Thyroid gland (tissue), 4 donors: ENCODE results near the gene BMS1.

Source experiments
- POLR2A ChIP-seq, 2 donors: fragments of 450-650 bp; IDR thresholded peaks; one replicate each; pipeline ENCODE4 v1.6.1; 2017; ENCODE audit warnings: antibody characterized with exemption in 2 of 2, mild to moderate bottlenecking in 2 of 2, moderate library complexity in 1 of 2
- TF ChIP-seq, protein P1 (sequence below), 6 experiments: fragments of 200-600 bp in 3 of 6; fragments of 450-650 bp in 3 of 6; sonication (generic) in 3 of 6; IDR thresholded peaks; one replicate each; pipeline ENCODE4 v1.5.1; 2016 to 2019; ENCODE audit warnings: antibody characterized with exemption in 6 of 6, mild to moderate bottlenecking in 2 of 6, inconsistent platforms in 1 of 6, moderate library complexity in 1 of 6

DNA sequence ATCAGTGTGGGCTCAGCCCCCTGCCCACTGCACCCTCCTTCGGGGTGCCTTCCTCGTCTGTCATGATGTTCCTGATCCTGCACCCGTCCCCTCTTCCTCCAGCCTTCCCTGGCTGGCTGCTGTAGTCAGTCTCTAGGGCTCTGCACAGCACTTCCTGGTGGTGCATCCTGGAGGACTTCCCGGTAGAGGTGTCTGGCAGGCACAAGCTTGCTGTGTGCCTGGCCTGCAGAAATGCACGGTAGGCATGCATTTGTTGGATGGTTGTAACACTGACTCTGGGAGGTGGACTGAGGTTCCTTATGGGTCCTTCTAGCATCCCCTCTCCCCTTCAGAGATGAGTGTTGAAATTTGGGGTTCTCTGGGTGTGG is 92.8 kb downstream of the BMS1 start:
- no peak for TF ChIP-seq POLR2A (IDR thresholded peaks at IDR 0.05)
- TF ChIP-seq, protein P1, sequence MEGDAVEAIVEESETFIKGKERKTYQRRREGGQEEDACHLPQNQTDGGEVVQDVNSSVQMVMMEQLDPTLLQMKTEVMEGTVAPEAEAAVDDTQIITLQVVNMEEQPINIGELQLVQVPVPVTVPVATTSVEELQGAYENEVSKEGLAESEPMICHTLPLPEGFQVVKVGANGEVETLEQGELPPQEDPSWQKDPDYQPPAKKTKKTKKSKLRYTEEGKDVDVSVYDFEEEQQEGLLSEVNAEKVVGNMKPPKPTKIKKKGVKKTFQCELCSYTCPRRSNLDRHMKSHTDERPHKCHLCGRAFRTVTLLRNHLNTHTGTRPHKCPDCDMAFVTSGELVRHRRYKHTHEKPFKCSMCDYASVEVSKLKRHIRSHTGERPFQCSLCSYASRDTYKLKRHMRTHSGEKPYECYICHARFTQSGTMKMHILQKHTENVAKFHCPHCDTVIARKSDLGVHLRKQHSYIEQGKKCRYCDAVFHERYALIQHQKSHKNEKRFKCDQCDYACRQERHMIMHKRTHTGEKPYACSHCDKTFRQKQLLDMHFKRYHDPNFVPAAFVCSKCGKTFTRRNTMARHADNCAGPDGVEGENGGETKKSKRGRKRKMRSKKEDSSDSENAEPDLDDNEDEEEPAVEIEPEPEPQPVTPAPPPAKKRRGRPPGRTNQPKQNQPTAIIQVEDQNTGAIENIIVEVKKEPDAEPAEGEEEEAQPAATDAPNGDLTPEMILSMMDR (IDR thresholded peaks at IDR 0.05): no peak
